H9 (cell line): ENCODE data around the gene PDK2. TPM values are rescaled to one million over a fixed set of nuclear protein-coding genes. Genes with fewer than 3 reads are reported as not detected.

Source experiments
- DNase-seq: peaks from one replicate; pipeline ENCODE4 v3.0.0-alpha.2; 2017
- H2AFZ ChIP-seq: one replicate; pipeline ENCODE4 v1.6.1; 2013; ENCODE audit warnings: mild to moderate bottlenecking, low read length, control low read depth, moderate library complexity
- H2AK5ac ChIP-seq: 2 replicates; pipeline ENCODE4 v1.6.1; 2013; ENCODE audit warnings: low read length, control low read depth, mixed read lengths; ENCODE audit not compliant: insufficient read length
- H2BK120ac ChIP-seq: one replicate; pipeline ENCODE4 v1.6.1; 2013; ENCODE audit warnings: low read depth, mild to moderate bottlenecking, low read length, control low read depth, inconsistent platforms; ENCODE audit not compliant: poor library complexity, severe bottlenecking
- H2BK12ac ChIP-seq: 2 replicates; pipeline ENCODE4 v1.6.1; 2013; ENCODE audit warnings: low read length, control low read depth, mixed read lengths, low read depth; ENCODE audit not compliant: insufficient read length
- H2BK15ac ChIP-seq: 2 replicates; pipeline ENCODE4 v1.6.1; 2013; ENCODE audit warnings: low read depth, low read length, control low read depth
- H2BK20ac ChIP-seq: one replicate; pipeline ENCODE4 v1.6.1; 2013; ENCODE audit warnings: low read depth, mild to moderate bottlenecking, low read length, control low read depth, inconsistent platforms; ENCODE audit not compliant: poor library complexity, severe bottlenecking
- H2BK5ac ChIP-seq: 2 replicates; pipeline ENCODE4 v1.6.1; 2013; ENCODE audit warnings: low read length, control low read depth, mixed read lengths; ENCODE audit not compliant: insufficient read length
- H3K14ac ChIP-seq: 2 replicates; pipeline ENCODE4 v1.6.1; 2013; ENCODE audit warnings: low read length, control low read depth; ENCODE audit not compliant: insufficient read depth
- H3K18ac ChIP-seq: 2 replicates; pipeline ENCODE4 v1.6.1; 2013; ENCODE audit warnings: low read depth, mild to moderate bottlenecking, mixed read lengths, low read length, control low read depth; ENCODE audit not compliant: insufficient read length
- H3K23ac ChIP-seq: 2 replicates; pipeline ENCODE4 v1.6.1; 2013; ENCODE audit warnings: low read length, control low read depth, mixed read lengths, low read depth; ENCODE audit not compliant: insufficient read length
- H3K23me2 ChIP-seq: 2 replicates; pipeline ENCODE4 v1.6.1; 2013; ENCODE audit warnings: low read depth, mild to moderate bottlenecking, mixed read lengths, low read length, control low read depth; ENCODE audit not compliant: insufficient read length, poor library complexity, severe bottlenecking
- H3K27ac ChIP-seq: 2 replicates; pipeline ENCODE4 v1.5.1; 2013; ENCODE audit warnings: low read length, control low read depth, mixed read lengths, low read depth; ENCODE audit not compliant: insufficient read length
- H3K27me3 ChIP-seq: 2 replicates; pipeline ENCODE4 v1.6.1; 2013; ENCODE audit warnings: low read length, control low read depth, inconsistent platforms; ENCODE audit not compliant: insufficient read depth
- H3K4ac ChIP-seq: 2 replicates; pipeline ENCODE4 v1.6.1; 2013; ENCODE audit warnings: low read depth, mild to moderate bottlenecking, control low read depth, inconsistent platforms, low read length, moderate library complexity
- H3K4me1 ChIP-seq: 2 replicates; pipeline ENCODE4 v1.6.1; 2013; ENCODE audit warnings: low read length, control low read depth, inconsistent platforms; ENCODE audit not compliant: insufficient read depth
- H3K4me2 ChIP-seq: 2 replicates; pipeline ENCODE4 v1.6.1; 2013; ENCODE audit warnings: low read length, control low read depth, mixed read lengths; ENCODE audit not compliant: insufficient read length, insufficient read depth
- H3K56ac ChIP-seq: 2 replicates; pipeline ENCODE4 v1.6.1; 2013; ENCODE audit warnings: low read depth, mild to moderate bottlenecking, mixed read lengths, low read length, control low read depth; ENCODE audit not compliant: insufficient read length
- H3K79me1 ChIP-seq: 2 replicates; pipeline ENCODE4 v1.6.1; 2013; ENCODE audit warnings: low read depth, mild to moderate bottlenecking, moderate library complexity, low read length, control low read depth, inconsistent platforms; ENCODE audit not compliant: insufficient read depth, poor library complexity, severe bottlenecking
- H3K79me2 ChIP-seq: 2 replicates; pipeline ENCODE4 v1.6.1; 2013; ENCODE audit warnings: low read length, control low read depth, inconsistent platforms; ENCODE audit not compliant: insufficient read depth
- H3K9ac ChIP-seq: 2 replicates; pipeline ENCODE4 v1.6.1; 2013; ENCODE audit warnings: low read length, control low read depth, mixed read lengths; ENCODE audit not compliant: insufficient read length; ENCODE audit errors: extremely low read depth
- H3K9me3 ChIP-seq: one replicate; pipeline ENCODE4 v1.6.1; 2013; ENCODE audit warnings: low read depth, low read length, inconsistent platforms; ENCODE audit not compliant: control insufficient read depth
- H3T11ph ChIP-seq: one replicate; pipeline ENCODE4 v1.6.1; 2013; ENCODE audit warnings: mild to moderate bottlenecking, low read length, control low read depth, inconsistent platforms
- H4K20me1 ChIP-seq: one replicate; pipeline ENCODE4 v1.6.1; 2013; ENCODE audit not compliant: control insufficient read depth, insufficient read length, insufficient read depth
- H4K5ac ChIP-seq: 2 replicates; pipeline ENCODE4 v1.6.1; 2013; ENCODE audit warnings: low read depth, mild to moderate bottlenecking, mixed read lengths, low read length, control low read depth; ENCODE audit not compliant: insufficient read length
- H4K8ac ChIP-seq: replicated peaks from 2 replicates; pipeline ENCODE4 v1.6.1; 2013; ENCODE audit warnings: low read length, control low read depth, mixed read lengths, low read depth; ENCODE audit not compliant: insufficient read length
- H4K91ac ChIP-seq: 2 replicates; pipeline ENCODE4 v1.6.1; 2013; ENCODE audit warnings: low read depth, mild to moderate bottlenecking, moderate library complexity, mixed read lengths, low read length, control low read depth; ENCODE audit not compliant: insufficient read length
- H3K27ac Mint-ChIP-seq, 3 experiments: 2 replicates in 2 of 3; 3 replicates in 1 of 3; pipeline ENCODE4 v1.8.0; 2020 to 2021; ENCODE audit warnings: mixed read lengths in 3 of 3, mild to moderate bottlenecking in 1 of 3, moderate library complexity in 1 of 3
- H3K27me3 Mint-ChIP-seq: 2 replicates; pipeline ENCODE4 v1.8.0; 2021; ENCODE audit warnings: low read depth, mild to moderate bottlenecking, moderate library complexity, mixed read lengths
- H3K36me3 Mint-ChIP-seq, 3 experiments: 2 replicates in 2 of 3; 3 replicates in 1 of 3; pipeline ENCODE4 v1.8.0; 2020 to 2021; ENCODE audit warnings: low read depth in 3 of 3, mixed read lengths in 3 of 3; ENCODE audit not compliant: insufficient read depth in 1 of 3
- H3K4me1 Mint-ChIP-seq, 2 experiments: 2 replicates each; pipeline ENCODE4 v1.8.0; 2020; ENCODE audit warnings: mixed read lengths in 2 of 2
- H3K4me3 Mint-ChIP-seq, 2 experiments: 2 replicates in 1 of 2; 3 replicates in 1 of 2; pipeline ENCODE4 v1.8.0; 2020 to 2021; ENCODE audit warnings: mild to moderate bottlenecking in 2 of 2, mixed read lengths in 2 of 2, moderate library complexity in 1 of 2
- H3K9me3 Mint-ChIP-seq, 2 experiments: 2 replicates in 1 of 2; 3 replicates in 1 of 2; pipeline ENCODE4 v1.8.0; 2020; ENCODE audit warnings: mild to moderate bottlenecking in 2 of 2, mixed read lengths in 2 of 2, moderate library complexity in 1 of 2
- CTCF ChIP-seq: fragments of 200-600 bp; sonication (generic); conservative IDR thresholded peaks from 3 replicates; pipeline ENCODE4 v1.8.0; 2021; ENCODE audit warnings: antibody characterized with exemption, mild to moderate bottlenecking
- WGBS: extraction: QIAGEN DNeasy Blood & Tissue Kit; methylation state at CpG from one replicate; pipeline ENCODE4 v1.1.7; 2013; ENCODE audit warnings: missing lambda C conversion rate, low lambda C conversion rate, mixed read lengths; ENCODE audit not compliant: insufficient read length; ENCODE audit errors: extremely low coverage; 5-methylcytosine and 5-hydroxymethylcytosine counted together
- total RNA-seq: library from RNA; stranded (reverse); gene quantifications from 2 replicates; pipeline ENCODE4 v1.2.1, GENCODE V29; 2021

Gene PDK2
- total RNA-seq, 1 experiment from 2014 or later: 19.9 TPM

DNA sequence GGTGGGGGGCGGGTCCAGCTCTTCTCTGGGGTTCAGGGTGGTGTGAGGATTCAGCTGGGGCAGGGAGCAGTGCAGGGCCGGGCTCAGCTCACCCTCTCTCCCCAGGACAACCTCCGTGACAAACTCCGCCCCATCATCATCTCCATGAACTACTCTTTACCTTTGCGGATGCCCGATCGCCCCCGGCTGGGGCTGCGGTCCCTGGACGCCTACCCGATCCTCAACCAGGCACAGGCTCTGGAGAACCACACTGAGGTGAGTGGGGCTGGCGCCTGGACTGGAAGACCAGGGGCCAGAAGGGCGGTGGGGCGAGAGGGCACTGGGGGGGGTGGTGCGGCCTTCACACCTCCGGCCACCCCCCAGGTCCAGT, 18.9 kb upstream of the PDK2 start:
- no peak overlapping the region for H3T11ph ChIP-seq
- no peaks in the 10 kb centered on the region for H3K27me3 ChIP-seq
- no peak overlapping the region for H2BK120ac ChIP-seq
- no peaks in the 10 kb centered on the region for H3K23me2 ChIP-seq
- Mint-ChIP-seq H3K27me3 (peaks cover 1% of the 10 kb centered on the region; the same call in 1 of the 2 replicates), H3K4me1 (peaks cover 0 to 13% of the 10 kb centered on the region in 2 experiments; a peak in 3 of 4 replicates), H3K27ac (no peak overlapping the region), H3K9me3 (peaks cover 0 to 4% of the 10 kb centered on the region in 2 experiments; a peak in 3 of 5 replicates), H3K4me3 (no peak overlapping the region; a peak in 1 of 5 replicates), H3K36me3 (peaks cover 6 to 30% (median 9%) of the 10 kb centered on the region in 3 experiments)
- no peak overlapping the region for H4K5ac ChIP-seq
- no peak overlapping the region for H3K18ac ChIP-seq
- no peaks in the 10 kb centered on the region for H3K79me2 ChIP-seq
- H3K27ac ChIP-seq: no peak overlapping the region
- no peak overlapping the region for H3K4me2 ChIP-seq
- no peak overlapping the region for H3K23ac ChIP-seq
- no peak overlapping the region for H4K91ac ChIP-seq
- H3K9ac ChIP-seq: no peak overlapping the region
- H2BK20ac ChIP-seq: no peak overlapping the region
- no peak for TF ChIP-seq CTCF
- no peak overlapping the region for H2AFZ ChIP-seq
- no peak overlapping the region for H3K14ac ChIP-seq
- H4K20me1 ChIP-seq: no peaks in the 10 kb centered on the region
- no peaks in the 10 kb centered on the region for H3K9me3 ChIP-seq
- no peaks in the 10 kb centered on the region for H3K4me1 ChIP-seq
- no peak overlapping the region for H3K56ac ChIP-seq
- no peak overlapping the region for H2AK5ac ChIP-seq
- no peak for DNase-seq
- no peak overlapping the region for H4K8ac ChIP-seq
- no peak overlapping the region for H2BK12ac ChIP-seq
- no CpG with 5 or more reads among the region's 16 CpGs for WGBS
- no peak overlapping the region for H2BK15ac ChIP-seq
- no peak overlapping the region for H2BK5ac ChIP-seq
- H3K4ac ChIP-seq: no peak overlapping the region
- H3K79me1 ChIP-seq: no peaks in the 10 kb centered on the region
